GM18867 (cell line): ENCODE measurements around the gene BTBD19.
A peak's percentile ranks its signal among the peaks of the same experiment; 100 is the strongest.
"Not testable (repeated sequence)": the region's sequence is repeated elsewhere in the genome, so short reads cannot be mapped to it uniquely, and the experiment has no call there.

Source experiments
- ATAC-seq: cut with Tn5 transposase; IDR thresholded peaks from one replicate; pipeline ENCODE4 v1.9.1; 2021; ENCODE audit warnings: mild to moderate bottlenecking, moderate library complexity; ENCODE audit not compliant: unreplicated experiment

BTBD19 gene

GRCh38 chr1:44827197-44828002 lies 19.1 kb downstream of the BTBD19 start:
- ATAC-seq, result no peak

GRCh38 chr1:44828003-44828651 lies 19.8 kb downstream of the BTBD19 start:
- ATAC-seq, result no peak

GRCh38 chr1:44828841-44829440 lies 20.6 kb downstream of the BTBD19 start:
- ATAC-seq, result no peak

GRCh38 chr1:44829506-44830384 lies 21.4 kb downstream of the BTBD19 start:
- no peak for ATAC-seq

GRCh38 chr1:44830900-44831304 lies 22.6 kb downstream of the BTBD19 start:
- ATAC-seq, result no peak

- ATAC-seq, result no peak
Measured at GRCh38 chr1:44831516-44831915, 23.2 kb downstream of the BTBD19 start.

GRCh38 chr1:44832056-44832705 lies 23.9 kb downstream of the BTBD19 start:
- ATAC-seq, result no peak

- ATAC-seq, result no peak
Measured at GRCh38 chr1:44834328-44834727, 26.0 kb downstream of the BTBD19 start.

GRCh38 chr1:44835738-44836675 lies 27.7 kb downstream of the BTBD19 start:
- ATAC-seq, result peak; percentile 54

- ATAC-seq, result not testable (repeated sequence)
Measured at GRCh38 chr1:44838294-44838693, 30.0 kb downstream of the BTBD19 start.

- ATAC-seq, result no peak
Measured at GRCh38 chr1:44839576-44839975, 31.3 kb downstream of the BTBD19 start.

GRCh38 chr1:44842486-44842861 lies 34.2 kb downstream of the BTBD19 start:
- ATAC-seq, result no peak

GRCh38 chr1:44842862-44843655 lies 34.7 kb downstream of the BTBD19 start, which contains the start of gene PTCH2:
Gene PTCH2 (minus strand): TSS chr1:44843253. CDS start chr1:44842932, 321 bp downstream.
- no peak for ATAC-seq

GRCh38 chr1:44846985-44847384 lies 38.7 kb downstream of the BTBD19 start:
- no peak for ATAC-seq

- ATAC-seq, result no peak
Measured at GRCh38 chr1:44847845-44848244, 39.5 kb downstream of the BTBD19 start.

- ATAC-seq, result no peak
Measured at GRCh38 chr1:44848456-44849181, 40.3 kb downstream of the BTBD19 start.

- no peak for ATAC-seq
Measured at GRCh38 chr1:44849575-44850132, 41.3 kb downstream of the BTBD19 start.

GRCh38 chr1:44851308-44851707 lies 43.0 kb downstream of the BTBD19 start:
- no peak for ATAC-seq
